GM18867 (cell line): ENCODE data around the gene FAT1.

ENCODE experiments used
- ATAC-seq: cut with Tn5 transposase; IDR thresholded peaks from one replicate; pipeline ENCODE4 v1.9.1; 2021; ENCODE audit warnings: mild to moderate bottlenecking, moderate library complexity; ENCODE audit not compliant: unreplicated experiment

The FAT1 gene

DNA sequence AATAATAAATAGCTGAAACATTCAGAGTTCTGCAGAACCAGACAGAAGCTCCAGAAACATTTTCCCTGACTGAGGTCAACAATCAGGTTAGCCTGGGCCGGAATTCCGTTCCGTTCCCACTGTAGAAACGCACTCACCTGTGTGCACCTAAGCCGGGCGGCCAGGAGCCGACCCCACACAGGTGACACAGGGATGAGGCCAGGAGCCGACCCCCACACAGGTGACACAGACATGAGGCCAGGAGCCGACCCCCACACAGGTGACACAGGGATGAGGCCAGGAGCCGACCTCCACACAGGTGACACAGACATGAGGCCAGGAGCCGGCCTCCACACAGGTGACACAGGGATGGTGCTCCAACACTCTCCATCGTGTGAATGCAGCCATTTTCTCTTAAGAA, 21.9 kb downstream of the FAT1 start:
- no peak for ATAC-seq

DNA sequence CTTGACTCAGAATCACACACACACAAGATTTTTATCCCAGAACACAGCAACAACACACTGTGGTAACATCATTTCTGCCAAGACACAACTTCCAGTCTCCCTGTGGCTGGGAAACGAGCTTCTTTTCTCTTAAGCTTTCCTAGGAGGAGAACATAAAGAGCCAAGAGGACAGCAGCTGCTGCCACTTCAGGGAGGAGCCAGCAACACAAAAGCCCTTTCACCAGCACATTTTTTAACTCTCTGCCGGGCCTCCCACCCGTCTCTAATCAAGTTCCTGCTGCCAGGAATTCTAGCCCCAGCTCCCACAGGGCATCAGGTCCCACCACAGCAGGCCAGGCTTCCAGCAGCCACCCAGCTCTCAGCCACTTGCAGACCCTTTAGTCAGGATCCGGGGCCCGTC, 22.4 kb downstream of the FAT1 start:
- ATAC-seq = no peak

GRCh38 chr4:186700746-186701145, 22.9 kb downstream of the FAT1 start:
- ATAC-seq = no peak

GRCh38 chr4:186699881-186700397, 23.7 kb downstream of the FAT1 start:
- no peak for ATAC-seq

DNA sequence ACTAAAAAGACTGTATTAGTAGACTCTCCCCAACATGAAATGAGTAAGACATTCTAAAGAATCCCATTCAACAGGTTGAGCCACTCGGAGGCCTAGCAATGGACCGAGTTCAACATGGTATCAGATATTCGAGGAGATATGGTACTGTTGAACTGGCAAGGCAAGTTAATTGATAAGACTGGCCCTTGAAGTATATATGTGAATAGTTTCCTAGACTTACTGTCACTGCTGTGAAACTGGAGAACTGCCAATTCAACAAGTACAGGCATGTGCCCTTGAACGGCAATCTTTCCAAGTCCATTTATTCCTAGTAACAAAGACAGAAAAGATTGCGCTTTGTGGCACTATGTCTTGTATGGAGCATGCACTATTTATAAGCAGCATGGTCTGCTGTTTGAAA, 24.4 kb downstream of the FAT1 start:
- no peak for ATAC-seq

DNA sequence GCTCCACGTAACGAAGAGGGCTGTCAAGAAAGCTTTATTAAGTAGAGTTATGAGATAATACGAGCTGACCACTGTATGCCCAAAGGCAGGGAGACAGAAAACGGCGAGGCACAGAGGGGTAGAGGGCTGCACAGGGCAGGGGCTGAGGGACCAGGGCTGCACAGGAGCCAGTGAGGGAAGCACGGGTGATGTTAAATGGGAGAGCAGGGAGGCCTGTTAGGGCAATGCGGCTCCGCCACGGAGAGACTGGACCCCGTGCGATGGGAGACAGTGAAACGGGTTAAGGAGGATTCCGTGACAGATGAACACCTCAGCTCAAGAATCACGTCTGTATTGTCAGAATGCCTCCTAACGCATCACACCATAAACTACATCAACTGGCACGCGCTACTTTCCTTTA, 25.1 kb downstream of the FAT1 start:
- no peak for ATAC-seq

DNA sequence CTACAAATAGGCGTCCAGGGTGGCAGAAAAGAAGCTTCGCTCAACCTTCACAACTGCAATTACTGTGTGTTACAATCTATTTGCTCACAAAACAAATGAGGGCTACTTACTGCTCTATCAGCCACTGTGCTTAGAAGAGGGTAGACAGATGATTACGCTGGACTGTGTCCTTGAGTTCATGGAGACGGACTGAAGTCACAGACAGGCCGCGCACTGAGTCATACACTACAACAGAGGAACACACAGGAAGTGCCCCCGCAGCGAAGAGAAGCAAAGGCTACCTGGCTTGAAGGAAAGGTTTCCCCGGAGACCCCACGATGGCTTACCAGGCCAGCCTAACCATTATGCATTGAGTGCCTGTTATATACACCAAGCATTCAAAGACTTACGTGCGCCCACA, 25.6 kb downstream of the FAT1 start:
- no peak for ATAC-seq

GRCh38 chr4:186695392-186695791, 28.3 kb downstream of the FAT1 start:
- no peak for ATAC-seq

GRCh38 chr4:186693894-186694293, 29.8 kb downstream of the FAT1 start:
- ATAC-seq = no peak

- no peak for ATAC-seq
Observed at GRCh38 chr4:186693159-186693815, 30.4 kb downstream of the FAT1 start.

- no peak for ATAC-seq
Observed at GRCh38 chr4:186691396-186691795, 32.3 kb downstream of the FAT1 start.

DNA sequence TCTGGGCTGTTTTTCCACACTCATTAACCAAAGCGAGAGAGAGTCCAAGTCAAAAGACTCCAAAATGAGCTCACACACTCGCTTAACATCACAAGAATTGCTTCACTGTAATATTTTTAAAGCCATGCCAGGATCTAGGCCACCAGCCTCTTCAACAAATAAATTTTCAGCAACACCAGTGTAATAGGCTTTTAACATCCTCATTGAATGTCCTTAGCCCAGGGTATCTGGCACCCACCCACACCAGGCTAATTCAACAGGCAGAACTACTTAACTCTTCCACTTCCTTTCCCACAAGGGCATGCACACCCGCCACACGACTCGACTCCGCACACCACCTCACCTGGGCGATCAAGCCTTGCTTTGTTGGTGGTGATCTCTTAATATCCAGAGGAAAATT, 34.2 kb downstream of the FAT1 start:
- ATAC-seq = no peak

- ATAC-seq = no peak
Observed at GRCh38 chr4:186688150-186688943, 35.3 kb downstream of the FAT1 start.

DNA sequence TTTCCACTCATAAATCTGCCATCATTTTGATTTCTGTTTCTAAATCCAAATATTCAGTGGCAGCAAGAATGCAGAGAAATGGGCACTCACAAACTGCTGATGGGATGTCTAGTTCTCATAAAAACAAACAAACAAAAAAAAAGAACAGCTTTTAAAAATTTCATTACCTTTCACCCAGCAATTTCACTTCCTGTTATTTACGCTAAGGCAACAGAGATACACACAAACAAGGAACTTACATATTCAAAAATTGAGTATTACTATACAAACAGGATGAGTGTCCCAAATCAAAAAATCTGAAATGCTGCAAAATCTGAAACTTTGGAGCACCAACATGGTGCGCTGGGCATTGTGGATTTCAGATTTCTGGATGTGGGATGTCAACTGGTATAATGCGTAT, 36.4 kb downstream of the FAT1 start:
- peak; percentile 71 for ATAC-seq

DNA sequence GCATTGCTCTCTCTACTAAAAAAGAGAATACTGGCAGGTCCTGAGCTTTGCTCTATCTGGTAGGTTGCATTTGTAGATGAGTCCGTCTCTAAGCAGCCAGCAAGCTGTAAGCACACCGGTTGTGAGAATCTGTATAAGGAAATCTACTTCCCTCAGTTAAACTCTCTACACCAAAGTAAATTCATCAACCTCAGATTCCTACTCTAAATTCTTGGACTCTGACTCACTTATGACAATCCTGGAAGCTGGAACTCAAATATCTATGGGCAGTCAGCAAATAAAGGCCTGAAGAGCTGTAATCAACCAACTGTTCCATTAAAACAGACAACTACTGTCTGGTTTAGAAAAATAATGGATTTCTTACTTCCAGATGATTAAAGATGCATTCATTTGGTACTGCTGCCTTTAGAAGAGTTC, 37.9 kb downstream of the FAT1 start:
- ATAC-seq = no peak

DNA sequence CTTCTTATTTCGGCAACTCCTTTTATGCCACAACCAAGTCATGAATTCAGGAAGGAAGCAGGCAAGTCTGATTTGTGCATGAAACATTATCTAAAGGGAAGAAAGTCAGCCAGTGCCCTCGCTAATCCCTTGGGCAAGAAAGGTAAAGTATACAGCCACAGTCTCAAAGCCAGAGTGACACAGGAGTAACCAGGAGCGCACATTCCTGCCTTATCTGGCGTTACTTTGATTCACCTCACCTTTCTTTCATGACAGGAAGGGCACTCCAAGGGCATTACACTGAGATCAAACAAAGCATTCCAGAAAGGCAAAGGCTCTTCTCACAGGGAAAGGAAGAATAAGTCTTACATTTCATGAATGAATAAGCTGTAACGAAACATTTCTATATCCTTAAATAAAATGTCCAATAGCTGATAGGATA, 38.8 kb downstream of the FAT1 start:
- ATAC-seq = no peak

DNA sequence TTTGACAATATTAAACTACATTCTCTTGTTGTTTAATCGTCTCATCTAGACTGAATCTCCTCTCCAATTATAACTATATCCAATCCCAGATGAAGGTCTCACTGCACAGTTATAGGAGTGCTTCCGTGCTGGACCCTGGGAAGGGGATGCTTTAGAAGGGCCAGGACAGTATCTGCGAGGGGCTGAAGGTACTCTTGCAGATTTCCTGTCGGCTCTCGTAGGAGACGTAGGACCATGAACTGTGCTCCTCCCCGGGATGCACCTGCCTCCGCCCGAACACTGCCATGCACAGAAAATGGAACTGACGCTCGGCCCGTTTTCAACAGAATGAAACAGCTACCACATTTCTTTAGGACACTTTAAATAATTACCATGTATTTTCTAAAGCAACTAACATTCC, 39.4 kb downstream of the FAT1 start:
- ATAC-seq = no peak

GRCh38 chr4:186680641-186681040, 43.0 kb downstream of the FAT1 start:
- no peak for ATAC-seq

GRCh38 chr4:186676531-186677161, 47.0 kb downstream of the FAT1 start:
- peak; percentile 76 for ATAC-seq

DNA sequence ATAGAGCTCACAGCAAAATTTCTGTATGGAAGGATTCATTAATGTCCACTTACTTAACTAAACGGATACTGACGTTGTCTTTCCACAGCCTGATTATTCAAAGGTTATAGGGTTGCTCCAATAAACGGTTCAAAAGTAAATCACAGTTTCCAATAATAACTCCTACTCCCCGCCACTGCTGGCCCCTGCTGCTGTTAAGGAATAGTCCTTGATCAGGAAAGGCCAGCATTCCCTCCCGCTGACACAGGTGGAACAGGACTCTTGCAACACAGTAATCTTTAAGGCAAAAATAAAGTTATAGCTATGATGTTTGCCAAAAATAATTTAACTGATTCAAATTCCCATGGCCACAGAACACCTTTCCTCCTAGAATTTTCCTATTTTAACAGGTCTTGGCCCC, 53.9 kb downstream of the FAT1 start:
- no peak for ATAC-seq

DNA sequence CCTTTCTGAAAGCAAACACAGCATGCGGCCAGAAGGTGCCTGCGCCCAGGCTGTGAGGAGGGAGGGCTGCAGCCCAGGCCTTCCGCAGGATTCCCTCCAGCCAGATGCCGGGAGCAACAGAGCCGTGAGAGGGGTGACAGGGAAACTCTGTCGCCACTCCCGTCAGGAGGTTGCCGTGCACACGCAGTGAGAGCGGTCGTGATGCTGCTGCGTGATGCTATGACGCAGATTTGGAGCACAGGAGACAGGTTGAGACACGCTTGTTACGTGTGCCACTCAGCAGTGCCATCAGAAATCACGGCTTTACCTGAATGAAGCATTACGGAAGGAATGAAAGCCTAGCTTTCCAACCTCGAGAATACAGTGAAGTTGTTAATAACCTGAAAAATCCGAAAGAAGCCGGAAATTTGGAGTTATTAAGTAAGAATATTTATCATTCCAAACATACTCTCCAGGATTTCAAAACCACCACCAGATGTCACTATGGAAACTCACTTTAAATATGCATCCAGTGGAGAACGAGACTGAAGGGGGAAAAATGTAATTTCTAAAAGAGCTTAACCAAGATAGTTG, 54.4 kb downstream of the FAT1 start:
- ATAC-seq = no peak

DNA sequence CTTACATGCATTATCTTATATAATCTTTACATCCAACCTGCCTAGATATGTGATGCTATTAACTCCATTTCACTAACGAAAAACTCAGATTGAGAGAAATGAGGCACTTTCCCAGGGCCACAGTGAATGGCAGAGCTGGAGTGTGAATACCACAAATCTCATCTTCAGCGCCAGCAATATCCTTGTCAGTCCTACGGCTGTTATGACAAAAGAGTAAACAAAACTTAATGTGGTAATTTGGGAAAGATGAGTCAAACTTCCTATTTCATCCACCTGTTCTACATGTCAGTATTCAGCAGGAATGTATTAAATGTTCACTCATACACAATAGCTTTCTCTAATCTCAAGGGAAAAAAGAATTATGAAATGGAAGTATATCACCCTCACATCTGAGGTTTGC, 56.9 kb downstream of the FAT1 start:
- no peak for ATAC-seq
